ENCODE results near the gene RAVER2.
A peak's percentile ranks its signal among the peaks of the same experiment; 100 is the strongest.
"Not testable (repeated sequence)": the region's sequence is repeated elsewhere in the genome, so short reads cannot be mapped to it uniquely, and the experiment has no call there.

Gene RAVER2
- 0.37 to 9.8 (median 2.8) reads per million in 9 experiments for total RNA-seq

- peaks cover 8% of the 10 kb centered on the region for H3K36me3 Mint-ChIP-seq (ENCODE audit: insufficient read depth)
- no peaks in the 10 kb centered on the region for H3K9me3 Mint-ChIP-seq
- ATAC-seq (replicated peaks) (peak; percentile 86), DNase-seq (peak; percentile 54 to 59 (median 54))
- H3K4me1 Mint-ChIP-seq (ENCODE audit: low read depth in 2 of 2) = peaks cover 7 to 20% of the 10 kb centered on the region in 2 donors
- peak within 1 kb of the TSS; percentile 80 to 89 for H3K4me3 Mint-ChIP-seq
- no peaks in the 10 kb centered on the region for H3K27me3 Mint-ChIP-seq
- H3K27ac Mint-ChIP-seq = peak within 1 kb of the TSS; percentile 78 to 82
Measured at GRCh38 chr1:64744492-64745180, at the start of gene RAVER2. RAVER2 (plus strand) TSS chr1:64745075; CDS start chr1:64745173, 98 bp downstream.

- Mint-ChIP-seq H3K36me3 (ENCODE audit: insufficient read depth) (no peaks in the 10 kb centered on the region), H3K27me3 (peaks cover 32 to 50% of the 10 kb centered on the region in 2 donors), H3K4me3 (no peak overlapping the region), H3K4me1 (ENCODE audit: low read depth in 2 of 2) (no peaks in the 10 kb centered on the region), H3K9me3 (no peaks in the 10 kb centered on the region), H3K27ac (no peak overlapping the region)
- DNase-seq (no peak), ATAC-seq (replicated peaks) (no peak)
Measured at GRCh38 chr1:64696879-64697278, 48.0 kb upstream of the RAVER2 start.

GRCh38 chr1:64699327-64699726 lies 45.5 kb upstream of the RAVER2 start:
- peaks cover 0 to 3% of the 10 kb centered on the region in 2 donors for H3K9me3 Mint-ChIP-seq
- no peaks in the 10 kb centered on the region for H3K4me1 Mint-ChIP-seq (ENCODE audit: low read depth in 2 of 2)
- no peak for ATAC-seq (replicated peaks)
- peaks cover 41 to 63% of the 10 kb centered on the region in 2 donors for H3K27me3 Mint-ChIP-seq
- DNase-seq = no peak
- no peak overlapping the region for H3K4me3 Mint-ChIP-seq
- no peaks in the 10 kb centered on the region for H3K36me3 Mint-ChIP-seq (ENCODE audit: insufficient read depth)
- no peak overlapping the region for H3K27ac Mint-ChIP-seq

- H3K27me3 Mint-ChIP-seq = peaks cover 41 to 52% of the 10 kb centered on the region in 2 donors
- H3K36me3 Mint-ChIP-seq (ENCODE audit: insufficient read depth) = no peaks in the 10 kb centered on the region
- H3K27ac Mint-ChIP-seq = no peak overlapping the region
- ATAC-seq (replicated peaks) = no peak
- no peak for DNase-seq
- no peaks in the 10 kb centered on the region for H3K4me1 Mint-ChIP-seq (ENCODE audit: low read depth in 2 of 2)
- H3K4me3 Mint-ChIP-seq = no peak overlapping the region
- H3K9me3 Mint-ChIP-seq = peaks cover 0 to 3% of the 10 kb centered on the region in 2 donors
Measured at GRCh38 chr1:64701071-64701470, 43.8 kb upstream of the RAVER2 start.

- ATAC-seq (replicated peaks) (no peak), DNase-seq (no peak)
- H3K4me3 Mint-ChIP-seq = no peak overlapping the region
- peaks cover 41 to 48% of the 10 kb centered on the region in 2 donors for H3K27me3 Mint-ChIP-seq
- H3K36me3 Mint-ChIP-seq (ENCODE audit: insufficient read depth) = no peaks in the 10 kb centered on the region
- no peak overlapping the region for H3K27ac Mint-ChIP-seq
- H3K4me1 Mint-ChIP-seq (ENCODE audit: low read depth in 2 of 2) = no peaks in the 10 kb centered on the region
- H3K9me3 Mint-ChIP-seq = peaks cover 0 to 3% of the 10 kb centered on the region in 2 donors
Measured at GRCh38 chr1:64701886-64702285, 43.0 kb upstream of the RAVER2 start.

- not testable (repeated sequence) for DNase-seq; H3K4me3 Mint-ChIP-seq; ATAC-seq (replicated peaks); H3K9me3 Mint-ChIP-seq; H3K36me3 Mint-ChIP-seq (ENCODE audit: insufficient read depth); H3K27ac Mint-ChIP-seq; H3K4me1 Mint-ChIP-seq (ENCODE audit: low read depth in 2 of 2)
- H3K27me3 Mint-ChIP-seq = peaks cover 41% of the 10 kb centered on the region in 2 donors
Measured at GRCh38 chr1:64702670-64703069, 42.2 kb upstream of the RAVER2 start.

- Mint-ChIP-seq H3K4me1 (ENCODE audit: low read depth in 2 of 2) (no peaks in the 10 kb centered on the region), H3K9me3 (peaks cover 0 to 3% of the 10 kb centered on the region in 2 donors), H3K4me3 (no peak overlapping the region), H3K36me3 (ENCODE audit: insufficient read depth) (no peaks in the 10 kb centered on the region), H3K27ac (no peak overlapping the region), H3K27me3 (peaks cover 41% of the 10 kb centered on the region in 2 donors)
- ATAC-seq (replicated peaks) (no peak), DNase-seq (no peak)
Measured at GRCh38 chr1:64703600-64703999, 41.3 kb upstream of the RAVER2 start.

- no peaks in the 10 kb centered on the region for H3K4me1 Mint-ChIP-seq (ENCODE audit: low read depth in 2 of 2)
- no peak overlapping the region for H3K4me3 Mint-ChIP-seq
- peaks cover 0 to 3% of the 10 kb centered on the region in 2 donors for H3K9me3 Mint-ChIP-seq
- H3K27ac Mint-ChIP-seq = no peak overlapping the region
- H3K36me3 Mint-ChIP-seq (ENCODE audit: insufficient read depth) = no peaks in the 10 kb centered on the region
- DNase-seq (no peak), ATAC-seq (replicated peaks) (no peak)
- H3K27me3 Mint-ChIP-seq = peaks cover 23% of the 10 kb centered on the region in 2 donors
Measured at GRCh38 chr1:64705591-64705990, 39.3 kb upstream of the RAVER2 start.

- Mint-ChIP-seq H3K4me1 (ENCODE audit: low read depth in 2 of 2) (no peaks in the 10 kb centered on the region), H3K4me3 (no peak overlapping the region), H3K36me3 (ENCODE audit: insufficient read depth) (peaks cover 3% of the 10 kb centered on the region), H3K27me3 (peaks cover 7 to 13% of the 10 kb centered on the region in 2 donors), H3K9me3 (no peaks in the 10 kb centered on the region), H3K27ac (no peak overlapping the region)
- DNase-seq (no peak), ATAC-seq (replicated peaks) (no peak)
Measured at GRCh38 chr1:64711266-64711665, 33.6 kb upstream of the RAVER2 start.

- Mint-ChIP-seq H3K27me3 (peaks cover 7 to 13% of the 10 kb centered on the region in 2 donors), H3K4me3 (no peak overlapping the region), H3K9me3 (no peaks in the 10 kb centered on the region), H3K36me3 (ENCODE audit: insufficient read depth) (peaks cover 3% of the 10 kb centered on the region), H3K4me1 (ENCODE audit: low read depth in 2 of 2) (no peaks in the 10 kb centered on the region), H3K27ac (no peak overlapping the region)
- ATAC-seq (replicated peaks) = no peak
- no peak for DNase-seq
Measured at GRCh38 chr1:64712049-64712448, 32.8 kb upstream of the RAVER2 start.

- peaks cover 0 to 3% of the 10 kb centered on the region in 2 donors for H3K9me3 Mint-ChIP-seq
- no peak overlapping the region for H3K27ac Mint-ChIP-seq
- ATAC-seq (replicated peaks) = no peak
- no peak for DNase-seq
- H3K36me3 Mint-ChIP-seq (ENCODE audit: insufficient read depth) = peaks cover 3% of the 10 kb centered on the region
- no peak overlapping the region for H3K4me3 Mint-ChIP-seq
- H3K27me3 Mint-ChIP-seq = peaks cover 10 to 37% of the 10 kb centered on the region in 2 donors
- no peaks in the 10 kb centered on the region for H3K4me1 Mint-ChIP-seq (ENCODE audit: low read depth in 2 of 2)
Measured at GRCh38 chr1:64715186-64715585, 29.7 kb upstream of the RAVER2 start.

- Mint-ChIP-seq H3K4me3 (no peak overlapping the region), H3K27me3 (peaks cover 62 to 81% of the 10 kb centered on the region in 2 donors), H3K4me1 (ENCODE audit: low read depth in 2 of 2) (no peaks in the 10 kb centered on the region), H3K36me3 (ENCODE audit: insufficient read depth) (no peaks in the 10 kb centered on the region), H3K27ac (no peak overlapping the region), H3K9me3 (peaks cover 0 to 3% of the 10 kb centered on the region in 2 donors)
- DNase-seq = no peak
- no peak for ATAC-seq (replicated peaks)
Measured at GRCh38 chr1:64721135-64721534, 23.7 kb upstream of the RAVER2 start.

- no peak for DNase-seq
- no peak overlapping the region for H3K27ac Mint-ChIP-seq
- H3K27me3 Mint-ChIP-seq = peaks cover 62 to 83% of the 10 kb centered on the region in 2 donors
- no peak overlapping the region for H3K4me3 Mint-ChIP-seq
- ATAC-seq (replicated peaks) = no peak
- no peaks in the 10 kb centered on the region for H3K36me3 Mint-ChIP-seq (ENCODE audit: insufficient read depth)
- H3K9me3 Mint-ChIP-seq = peaks cover 0 to 3% of the 10 kb centered on the region in 2 donors
- H3K4me1 Mint-ChIP-seq (ENCODE audit: low read depth in 2 of 2) = no peaks in the 10 kb centered on the region
Measured at GRCh38 chr1:64721576-64722145, 23.2 kb upstream of the RAVER2 start.

- DNase-seq (no peak), ATAC-seq (replicated peaks) (no peak)
- Mint-ChIP-seq H3K27ac (peak overlapping the region in 1 of 2 donors; percentile 50), H3K36me3 (ENCODE audit: insufficient read depth) (no peaks in the 10 kb centered on the region), H3K9me3 (no peaks in the 10 kb centered on the region), H3K27me3 (peaks cover 32 to 34% of the 10 kb centered on the region in 2 donors), H3K4me3 (no peak overlapping the region), H3K4me1 (ENCODE audit: low read depth in 2 of 2) (no peaks in the 10 kb centered on the region)
Measured at GRCh38 chr1:64727861-64728260, 17.0 kb upstream of the RAVER2 start.

Data from effector memory CD8-positive, alpha-beta T cell (primary cell).